Naive thymus-derived CD8-positive, alpha-beta T cell (primary cell): ENCODE results near the gene KSR2. TPM values are rescaled to one million over a fixed set of nuclear protein-coding genes. Genes with fewer than 3 reads are reported as not detected.

Experiments
- ATAC-seq, 2 donors: fragments of 150-1000 bp; cut with Tn5 transposase in 1 of 2; sonication (Bioruptor Pico), chemical (Tn5 transposase) in 1 of 2; 1 replicate in 1 of 2; 2 replicates in 1 of 2; pipeline ENCODE4 v1.10.0; 2021; ENCODE audit warnings: mild to moderate bottlenecking in 2 of 2, moderate library complexity in 2 of 2
- POLR2A ChIA-PET: fragments of 350-600 bp; sonication (Branson Sonifier 250); formaldehyde crosslinking; loops from one replicate; lab custom pipeline; 2021; ENCODE audit warnings: antibody characterized with exemption; lab: Charles Lee
- DNase-seq, 10 donors: peaks; one replicate each; pipeline versions ENCODE4 v3.0.0 to v3.0.0-alpha.2; 2020 to 2022
- H3K27ac Mint-ChIP-seq, 10 donors: one replicate each; pipeline ENCODE4 v1.8.0; 2020 to 2022; ENCODE audit warnings: mild to moderate bottlenecking in 10 of 10, mixed read lengths in 10 of 10, moderate library complexity in 4 of 10, inconsistent platforms in 1 of 10
- H3K27me3 Mint-ChIP-seq, 5 donors: one replicate each; pipeline ENCODE4 v1.8.0; 2021 to 2022; ENCODE audit warnings: mixed read lengths in 5 of 5
- H3K36me3 Mint-ChIP-seq, 3 donors: one replicate each; pipeline ENCODE4 v1.8.0; 2020 to 2022; ENCODE audit warnings: mixed read lengths in 3 of 3, mild to moderate bottlenecking in 2 of 3, inconsistent platforms in 1 of 3
- H3K4me1 Mint-ChIP-seq, 4 donors: one replicate each; pipeline ENCODE4 v1.8.0; 2021 to 2022; ENCODE audit warnings: mixed read lengths in 4 of 4
- H3K4me3 Mint-ChIP-seq, 10 donors: one replicate each; pipeline ENCODE4 v1.8.0; 2020 to 2022; ENCODE audit warnings: mild to moderate bottlenecking in 10 of 10, mixed read lengths in 10 of 10, moderate library complexity in 6 of 10, inconsistent platforms in 1 of 10
- H3K9me3 Mint-ChIP-seq, 9 donors: one replicate each; pipeline ENCODE4 v1.8.0; 2020 to 2022; ENCODE audit warnings: mixed read lengths in 9 of 9, mild to moderate bottlenecking in 3 of 9, inconsistent platforms in 1 of 9, moderate library complexity in 1 of 9
- polyA plus RNA-seq, 3 donors: library from polyadenylated mRNA; unstranded; fragments of 300-500 nt; fragmentation: Illumina TruSeq; gene quantifications; one replicate each; pipeline ENCODE4 v1.2.3, GENCODE V29; 2021
- total RNA-seq, 8 experiments: library from RNA in 2 of 8; stranded (reverse) in 2 of 8; gene quantifications; one replicate each; pipeline ENCODE4 v1.2.3 and lab custom pipeline; 2021 to 2026

The KSR2 gene
- total and polyA plus RNA-seq, 5 experiments from 2014 or later = not detected

DNA sequence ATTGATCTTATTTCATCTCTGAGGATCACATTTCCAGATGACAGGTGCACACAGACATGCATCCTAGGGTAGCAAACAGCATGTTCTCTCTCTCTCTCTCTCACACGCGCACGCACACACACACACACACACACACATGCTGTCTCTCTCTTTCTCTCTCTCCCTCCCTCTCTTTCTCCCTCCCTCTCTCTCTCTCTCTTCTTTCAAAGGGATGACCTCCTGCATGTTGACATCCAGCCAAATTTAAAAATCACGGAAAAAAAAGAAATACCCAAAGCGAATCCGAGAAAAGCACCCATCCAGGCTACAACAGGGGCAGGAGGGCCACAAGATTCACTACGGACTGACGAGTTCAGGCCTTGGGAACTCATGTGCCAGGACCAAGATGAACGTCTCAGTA, 2.3 kb downstream of the KSR2 start:
- no peak for ATAC-seq
- Mint-ChIP-seq H3K4me3 (no peak overlapping the region), H3K9me3 (peaks cover 0 to 14% (median 4%) of the 10 kb centered on the region in 9 donors), H3K27ac (peak overlapping the region in 1 of 10 donors; percentile 19), H3K4me1 (peaks cover 3 to 13% (median 8%) of the 10 kb centered on the region in 4 donors), H3K36me3 (peaks cover 0 to 9% (median 0%) of the 10 kb centered on the region in 3 donors), H3K27me3 (peaks cover 31 to 76% (median 48%) of the 10 kb centered on the region in 5 donors)
- DNase-seq = no peak
- POLR2A ChIA-PET = no interaction called here

- POLR2A ChIA-PET = no interaction called here
- no peaks in the 10 kb centered on the region for H3K9me3 Mint-ChIP-seq
- H3K27ac Mint-ChIP-seq = no peak overlapping the region
- no peak for ATAC-seq
- DNase-seq = no peak
- H3K4me3 Mint-ChIP-seq = no peak overlapping the region
- no peaks in the 10 kb centered on the region for H3K36me3 Mint-ChIP-seq
- H3K27me3 Mint-ChIP-seq = peaks cover 34 to 83% (median 49%) of the 10 kb centered on the region in 5 donors
- H3K4me1 Mint-ChIP-seq = peaks cover 0 to 7% (median 6%) of the 10 kb centered on the region in 4 donors
These were observed 5.0 kb downstream of the KSR2 start for GRCh38 chr12:117963836-117964235.

DNA sequence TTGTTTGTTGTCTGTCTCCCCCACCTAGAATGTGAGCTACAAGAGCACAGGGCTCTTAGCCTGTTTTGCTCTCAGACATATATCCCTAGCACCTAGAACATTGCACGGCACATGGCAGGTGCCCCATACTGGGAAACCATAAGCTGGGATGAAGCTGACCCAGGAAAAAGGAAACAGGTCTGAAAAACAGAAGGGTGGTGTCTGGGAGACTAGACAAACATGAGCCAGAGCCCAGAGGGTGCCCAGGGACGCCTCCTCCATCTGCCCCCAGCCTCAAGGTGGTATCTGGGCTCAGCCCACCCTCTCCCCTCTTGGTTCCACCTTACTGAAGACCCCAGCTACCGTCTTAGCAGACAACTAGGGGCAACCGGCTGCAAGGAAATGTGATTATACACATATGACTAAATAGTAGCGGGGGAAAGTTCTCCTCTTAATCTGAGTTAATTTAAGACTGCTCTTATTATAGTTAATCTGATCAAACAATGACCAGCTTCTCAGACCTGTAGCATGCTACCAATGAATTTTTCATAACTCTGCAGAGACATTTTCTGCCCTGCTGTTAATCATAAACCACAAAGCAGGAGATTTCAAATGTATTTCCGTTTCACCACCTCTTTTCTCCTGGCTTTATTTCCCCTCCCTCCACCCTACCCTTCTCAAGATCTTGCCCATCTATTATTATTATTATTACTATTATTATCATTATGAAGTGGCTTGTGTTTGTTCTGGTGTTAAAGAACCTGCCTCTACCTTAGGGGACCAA, 31.9 kb downstream of the KSR2 start:
- ATAC-seq (no peak), DNase-seq (no peak)
- POLR2A ChIA-PET = no interaction called here
- H3K4me3 Mint-ChIP-seq = no peak overlapping the region
- peaks cover 0 to 1% (median 0%) of the 10 kb centered on the region in 3 donors for H3K36me3 Mint-ChIP-seq
- H3K9me3 Mint-ChIP-seq = peaks cover 0 to 2% (median 0%) of the 10 kb centered on the region in 9 donors
- H3K4me1 Mint-ChIP-seq = peaks cover 0 to 2% (median 0%) of the 10 kb centered on the region in 4 donors
- H3K27ac Mint-ChIP-seq = no peak overlapping the region
- peaks cover 9 to 17% (median 10%) of the 10 kb centered on the region in 5 donors for H3K27me3 Mint-ChIP-seq

DNA sequence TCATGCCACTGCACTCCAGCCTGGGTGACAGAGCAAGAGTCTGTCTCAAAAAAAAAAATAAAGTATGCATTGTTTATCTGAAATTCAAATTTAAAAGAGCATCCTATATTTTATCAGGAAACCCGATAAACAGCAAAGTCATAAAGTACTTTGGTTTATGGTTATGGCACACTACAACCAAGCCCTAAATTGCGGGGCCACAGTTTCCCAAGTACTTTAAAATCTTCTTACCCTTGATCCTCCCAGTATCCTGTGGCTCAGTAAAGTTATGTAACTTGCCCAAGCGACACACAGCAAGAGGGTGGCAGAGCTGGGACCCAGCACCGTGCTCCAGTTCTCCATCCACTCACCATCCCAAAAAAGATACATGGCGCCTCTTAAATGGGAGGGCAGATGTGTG, 35.2 kb downstream of the KSR2 start:
- Mint-ChIP-seq H3K4me1 (peaks cover 0 to 2% (median 0%) of the 10 kb centered on the region in 4 donors), H3K27ac (no peak overlapping the region), H3K36me3 (no peaks in the 10 kb centered on the region), H3K27me3 (peaks cover 4 to 20% (median 4%) of the 10 kb centered on the region in 5 donors), H3K9me3 (peaks cover 0 to 8% (median 3%) of the 10 kb centered on the region in 9 donors), H3K4me3 (no peak overlapping the region)
- POLR2A ChIA-PET = interaction anchor here (0.6 kb wide), 1 partner anchor 22 kb away, joined by 3 read pairs; no protein-coding TSS in a partner anchor
- no peak for ATAC-seq
- DNase-seq = no peak

DNA sequence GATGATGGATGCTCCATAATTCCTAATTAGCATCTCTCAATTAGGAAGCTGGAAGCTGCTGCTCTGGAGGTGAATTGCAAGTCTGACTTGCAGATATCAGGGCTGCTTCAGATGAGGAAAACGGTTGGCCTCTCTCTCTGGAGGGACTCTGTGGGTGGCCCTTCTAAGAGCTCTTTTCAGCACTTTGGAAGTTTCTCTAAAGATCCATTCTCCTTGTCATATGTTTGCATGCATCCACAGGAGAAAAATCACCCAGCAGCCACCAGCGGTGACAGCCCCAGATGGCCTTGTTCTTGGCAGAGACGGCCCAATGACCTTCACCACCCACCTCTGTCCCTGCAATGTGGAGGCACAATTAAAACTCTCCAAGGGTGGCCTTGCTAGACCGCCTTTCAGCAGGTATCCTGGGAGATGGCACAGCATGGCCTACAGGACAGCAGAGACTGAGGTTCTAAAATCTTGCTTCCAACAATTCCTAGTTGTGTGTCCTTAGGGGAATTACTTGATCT, 42.3 kb downstream of the KSR2 start:
- Mint-ChIP-seq H3K27ac (no peak overlapping the region), H3K4me1 (no peaks in the 10 kb centered on the region), H3K27me3 (peaks cover 3 to 26% (median 6%) of the 10 kb centered on the region in 5 donors), H3K9me3 (peaks cover 0 to 6% (median 2%) of the 10 kb centered on the region in 9 donors), H3K4me3 (no peak overlapping the region), H3K36me3 (no peaks in the 10 kb centered on the region)
- ATAC-seq (no peak), DNase-seq (no peak)
- POLR2A ChIA-PET = no interaction called here

- no peak overlapping the region for H3K27ac Mint-ChIP-seq
- no peaks in the 10 kb centered on the region for H3K4me1 Mint-ChIP-seq
- peaks cover 0 to 4% (median 0%) of the 10 kb centered on the region in 9 donors for H3K9me3 Mint-ChIP-seq
- POLR2A ChIA-PET = no interaction called here
- H3K4me3 Mint-ChIP-seq = no peak overlapping the region
- ATAC-seq = no peak
- H3K36me3 Mint-ChIP-seq = no peaks in the 10 kb centered on the region
- DNase-seq = no peak
- peaks cover 3 to 31% (median 10%) of the 10 kb centered on the region in 5 donors for H3K27me3 Mint-ChIP-seq
These were observed 46.6 kb downstream of the KSR2 start for GRCh38 chr12:117921929-117922777.

- no peak overlapping the region for H3K27ac Mint-ChIP-seq
- DNase-seq (no peak), ATAC-seq (no peak)
- H3K36me3 Mint-ChIP-seq = no peaks in the 10 kb centered on the region
- H3K9me3 Mint-ChIP-seq = peaks cover 0 to 14% (median 0%) of the 10 kb centered on the region in 9 donors
- POLR2A ChIA-PET = no interaction called here
- no peak overlapping the region for H3K4me3 Mint-ChIP-seq
- no peaks in the 10 kb centered on the region for H3K4me1 Mint-ChIP-seq
- peaks cover 2 to 31% (median 8%) of the 10 kb centered on the region in 5 donors for H3K27me3 Mint-ChIP-seq
These were observed 49.3 kb downstream of the KSR2 start for GRCh38 chr12:117919479-117919878.

GRCh38 chr12:117914686-117915085, 54.1 kb downstream of the KSR2 start:
- ATAC-seq = no peak
- H3K27ac Mint-ChIP-seq = no peak overlapping the region
- POLR2A ChIA-PET = no interaction called here
- no peak overlapping the region for H3K4me3 Mint-ChIP-seq
- peaks cover 0 to 19% (median 12%) of the 10 kb centered on the region in 5 donors for H3K27me3 Mint-ChIP-seq
- no peak for DNase-seq
- H3K36me3 Mint-ChIP-seq = peaks cover 0 to 19% (median 3%) of the 10 kb centered on the region in 3 donors
- H3K4me1 Mint-ChIP-seq = no peaks in the 10 kb centered on the region
- H3K9me3 Mint-ChIP-seq = peaks cover 5 to 38% (median 16%) of the 10 kb centered on the region in 9 donors

DNA sequence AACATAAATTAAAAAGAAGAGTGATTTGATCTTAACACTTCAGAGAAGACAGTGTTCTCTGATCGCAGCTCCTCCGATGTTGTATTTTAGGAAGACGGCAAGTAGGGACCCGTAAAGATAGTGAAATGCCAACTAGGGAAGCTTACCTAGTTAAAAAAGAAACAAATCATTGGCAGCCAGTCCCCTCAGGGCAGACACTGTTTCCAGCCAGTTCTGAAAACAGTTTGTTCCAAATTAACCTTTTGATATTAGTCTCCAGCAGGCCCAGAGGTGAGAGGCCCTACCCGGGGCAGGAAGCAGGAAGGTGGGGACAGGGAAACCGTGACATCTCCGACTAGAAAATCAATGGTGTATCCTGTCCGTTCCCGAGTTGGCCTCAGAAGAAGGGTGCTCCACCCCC, 56.0 kb downstream of the KSR2 start:
- Mint-ChIP-seq H3K27me3 (peaks cover 0 to 15% (median 12%) of the 10 kb centered on the region in 5 donors), H3K27ac (no peak overlapping the region), H3K4me3 (no peak overlapping the region), H3K4me1 (no peaks in the 10 kb centered on the region), H3K36me3 (peaks cover 0 to 19% (median 3%) of the 10 kb centered on the region in 3 donors), H3K9me3 (peaks cover 5 to 38% (median 16%) of the 10 kb centered on the region in 9 donors)
- no peak for DNase-seq
- no peak for ATAC-seq
- POLR2A ChIA-PET = no interaction called here

GRCh38 chr12:117908411-117908810, 60.4 kb downstream of the KSR2 start:
- Mint-ChIP-seq H3K27me3 (peaks cover 0 to 15% (median 6%) of the 10 kb centered on the region in 5 donors), H3K36me3 (peaks cover 0 to 13% (median 3%) of the 10 kb centered on the region in 3 donors), H3K9me3 (peaks cover 5 to 23% (median 16%) of the 10 kb centered on the region in 9 donors), H3K4me1 (no peaks in the 10 kb centered on the region), H3K27ac (no peak overlapping the region), H3K4me3 (no peak overlapping the region)
- DNase-seq (no peak), ATAC-seq (no peak)
- POLR2A ChIA-PET = no interaction called here

- Mint-ChIP-seq H3K9me3 (peaks cover 5 to 21% (median 14%) of the 10 kb centered on the region in 9 donors), H3K4me1 (no peaks in the 10 kb centered on the region), H3K27ac (no peak overlapping the region), H3K4me3 (no peak overlapping the region), H3K36me3 (peaks cover 0 to 11% (median 3%) of the 10 kb centered on the region in 3 donors), H3K27me3 (peaks cover 0 to 12% (median 2%) of the 10 kb centered on the region in 5 donors)
- DNase-seq = no peak
- POLR2A ChIA-PET = no interaction called here
- ATAC-seq = no peak
These were observed 61.6 kb downstream of the KSR2 start for GRCh38 chr12:117907108-117907689.

DNA sequence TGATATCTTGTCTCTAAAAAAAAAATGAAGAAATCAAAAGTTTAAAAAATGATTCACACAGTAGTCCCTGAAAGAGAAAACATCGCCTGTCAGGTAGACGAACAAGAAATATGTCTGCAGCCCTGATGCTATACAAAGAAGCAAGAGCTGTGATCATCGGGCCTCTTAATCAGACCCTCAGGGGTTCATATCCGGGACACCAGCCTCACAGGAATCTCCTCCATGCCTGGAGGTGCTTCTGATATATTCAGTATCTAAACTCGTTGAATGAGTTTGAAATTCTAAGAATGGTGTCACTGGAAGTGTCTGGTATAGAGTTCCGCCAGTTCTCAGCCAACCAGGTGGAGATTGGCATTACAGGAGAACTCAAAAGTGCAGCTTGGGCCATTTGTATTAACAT, 64.7 kb downstream of the KSR2 start:
- ATAC-seq (no peak), DNase-seq (no peak)
- Mint-ChIP-seq H3K4me3 (no peak overlapping the region), H3K4me1 (no peaks in the 10 kb centered on the region), H3K9me3 (peaks cover 0 to 11% (median 5%) of the 10 kb centered on the region in 9 donors), H3K27ac (no peak overlapping the region), H3K27me3 (peaks cover 0 to 3% (median 0%) of the 10 kb centered on the region in 5 donors), H3K36me3 (peaks cover 0 to 7% (median 0%) of the 10 kb centered on the region in 3 donors)
- POLR2A ChIA-PET = no interaction called here
